ENCODE results near the gene FEZF1.

FEZF1 gene

DNA sequence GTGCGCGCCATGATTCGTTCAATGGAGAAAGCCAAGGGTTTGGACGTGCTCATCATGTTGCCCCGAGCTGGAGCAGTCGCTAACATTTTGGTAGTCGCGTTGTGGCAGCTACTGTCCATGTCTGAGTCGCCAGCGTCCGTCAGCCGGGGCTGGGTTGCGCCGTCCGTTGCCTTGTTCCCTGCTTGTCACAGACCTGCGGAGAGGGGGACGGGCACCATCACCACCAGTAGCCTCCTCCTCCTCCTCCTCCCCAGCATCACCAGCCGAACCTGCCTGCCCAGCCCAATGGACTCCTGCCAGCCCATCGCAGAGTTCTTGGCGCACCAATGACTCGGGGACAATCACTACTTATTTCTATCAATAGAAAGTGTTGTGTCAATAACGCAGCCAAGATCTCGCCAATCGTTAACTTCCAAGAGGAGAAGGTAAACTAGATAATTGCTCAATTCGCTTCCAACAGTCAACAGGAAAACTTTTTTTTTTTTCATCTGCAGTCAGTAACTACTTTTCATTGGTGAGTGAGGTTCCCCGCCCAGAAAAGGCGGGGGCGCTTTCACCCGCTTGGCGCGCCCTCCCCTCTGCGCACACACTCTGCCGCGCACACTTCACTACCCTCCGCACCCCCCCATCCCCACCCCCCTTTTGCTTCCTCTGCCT lies at the start of gene FEZF1:
FEZF1 (minus strand) TSS at position 432 of the 657 bp plus-strand sequence; CDS start at position 119, 313 bp downstream.
- no peaks in the 10 kb centered on the region for H3K36me3 ChIP-seq (ENCODE audit: control insufficient read depth, low read depth, low read length)
- H3K27me3 ChIP-seq (ENCODE audit: control insufficient read depth, insufficient read depth, low read length) = peaks cover 100% of the 10 kb centered on the region
- H3K27ac ChIP-seq (ENCODE audit: low read length) = no peak within 1 kb of the TSS
- peak within 1 kb of the TSS; percentile 9 for H3K9ac ChIP-seq (ENCODE audit: low read length)
- H3K4me3 ChIP-seq (ENCODE audit: low read length) = peak within 1 kb of the TSS; percentile 76
- peaks cover 40% of the 10 kb centered on the region for H3K4me1 ChIP-seq (ENCODE audit: control insufficient read depth, low read depth, low read length)
- H3K9me3 ChIP-seq (ENCODE audit: control insufficient read depth, low read depth, low read length) = no peaks in the 10 kb centered on the region

DNA sequence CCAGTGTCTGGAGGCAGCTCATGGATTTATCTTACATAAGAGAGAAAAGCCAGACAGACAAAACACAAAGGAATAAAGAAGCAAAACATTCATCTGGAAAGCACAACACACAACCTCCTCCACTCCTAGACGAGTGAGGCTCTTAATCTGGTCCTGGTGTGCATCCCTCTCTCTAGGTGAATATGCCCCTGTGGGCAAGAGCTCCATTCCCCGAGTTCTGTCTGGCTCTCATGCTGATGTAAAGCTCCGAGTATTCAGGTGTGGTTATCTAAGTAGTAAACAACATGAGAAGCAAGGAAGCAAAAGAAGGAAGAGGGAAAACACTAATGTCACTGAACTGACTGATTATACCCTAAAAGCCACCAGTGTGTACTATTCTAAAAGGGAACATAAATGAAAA lies 47.9 kb upstream of the FEZF1 start:
- Histone ChIP-seq H3K27me3 (ENCODE audit: control insufficient read depth, insufficient read depth, low read length) (no peaks in the 10 kb centered on the region), H3K9ac (ENCODE audit: low read length) (no peak overlapping the region), H3K9me3 (ENCODE audit: control insufficient read depth, low read depth, low read length) (no peaks in the 10 kb centered on the region), H3K27ac (ENCODE audit: low read length) (no peak overlapping the region), H3K4me3 (ENCODE audit: low read length) (no peak overlapping the region), H3K4me1 (ENCODE audit: control insufficient read depth, low read depth, low read length) (peaks cover 13% of the 10 kb centered on the region), H3K36me3 (ENCODE audit: control insufficient read depth, low read depth, low read length) (no peaks in the 10 kb centered on the region)

DNA sequence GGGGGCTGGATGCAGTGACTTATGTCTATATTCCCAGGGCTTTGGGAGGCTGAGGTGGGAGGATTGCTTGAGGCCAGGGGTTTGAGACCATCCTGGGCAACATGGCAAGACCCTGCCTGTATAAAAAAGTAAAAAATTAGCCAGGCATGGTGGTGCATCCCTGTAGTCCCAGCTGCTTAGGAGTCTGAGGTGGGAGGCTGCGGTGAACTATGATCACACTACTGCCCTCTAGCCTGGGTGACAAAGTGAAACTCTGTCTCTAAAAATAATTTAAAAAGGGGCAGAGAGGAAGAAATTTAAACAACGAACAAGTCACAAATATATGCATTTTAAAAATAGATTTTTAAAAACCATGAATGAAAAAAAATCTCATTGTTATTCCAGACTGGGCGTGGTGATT lies 46.2 kb upstream of the FEZF1 start:
- H3K36me3 ChIP-seq (ENCODE audit: control insufficient read depth, low read depth, low read length) = no peaks in the 10 kb centered on the region
- no peaks in the 10 kb centered on the region for H3K9me3 ChIP-seq (ENCODE audit: control insufficient read depth, low read depth, low read length)
- no peak overlapping the region for H3K27ac ChIP-seq (ENCODE audit: low read length)
- H3K27me3 ChIP-seq (ENCODE audit: control insufficient read depth, insufficient read depth, low read length) = no peaks in the 10 kb centered on the region
- no peak overlapping the region for H3K9ac ChIP-seq (ENCODE audit: low read length)
- peaks cover 13% of the 10 kb centered on the region for H3K4me1 ChIP-seq (ENCODE audit: control insufficient read depth, low read depth, low read length)
- no peak overlapping the region for H3K4me3 ChIP-seq (ENCODE audit: low read length)

DNA sequence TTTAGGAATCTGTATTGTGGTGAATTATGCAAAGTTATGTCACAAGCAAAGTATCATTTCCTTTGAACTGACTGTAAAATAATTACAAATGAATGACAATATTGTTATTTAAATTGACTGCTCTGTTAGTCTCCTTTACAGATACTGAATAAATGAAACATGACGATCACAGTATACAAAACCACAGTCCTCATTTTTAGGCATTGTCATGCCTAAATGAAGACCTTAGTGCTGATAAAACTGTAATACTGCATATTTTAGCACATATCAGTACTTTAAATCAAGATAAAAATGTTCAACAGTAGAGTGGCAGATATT lies 39.7 kb upstream of the FEZF1 start:
- H3K9me3 ChIP-seq (ENCODE audit: control insufficient read depth, low read depth, low read length) = no peaks in the 10 kb centered on the region
- no peaks in the 10 kb centered on the region for H3K36me3 ChIP-seq (ENCODE audit: control insufficient read depth, low read depth, low read length)
- no peak overlapping the region for H3K27ac ChIP-seq (ENCODE audit: low read length)
- H3K4me3 ChIP-seq (ENCODE audit: low read length) = peak overlapping the region; percentile 22
- peaks cover 20% of the 10 kb centered on the region for H3K4me1 ChIP-seq (ENCODE audit: control insufficient read depth, low read depth, low read length)
- H3K27me3 ChIP-seq (ENCODE audit: control insufficient read depth, insufficient read depth, low read length) = peaks cover 4% of the 10 kb centered on the region
- no peak overlapping the region for H3K9ac ChIP-seq (ENCODE audit: low read length)

DNA sequence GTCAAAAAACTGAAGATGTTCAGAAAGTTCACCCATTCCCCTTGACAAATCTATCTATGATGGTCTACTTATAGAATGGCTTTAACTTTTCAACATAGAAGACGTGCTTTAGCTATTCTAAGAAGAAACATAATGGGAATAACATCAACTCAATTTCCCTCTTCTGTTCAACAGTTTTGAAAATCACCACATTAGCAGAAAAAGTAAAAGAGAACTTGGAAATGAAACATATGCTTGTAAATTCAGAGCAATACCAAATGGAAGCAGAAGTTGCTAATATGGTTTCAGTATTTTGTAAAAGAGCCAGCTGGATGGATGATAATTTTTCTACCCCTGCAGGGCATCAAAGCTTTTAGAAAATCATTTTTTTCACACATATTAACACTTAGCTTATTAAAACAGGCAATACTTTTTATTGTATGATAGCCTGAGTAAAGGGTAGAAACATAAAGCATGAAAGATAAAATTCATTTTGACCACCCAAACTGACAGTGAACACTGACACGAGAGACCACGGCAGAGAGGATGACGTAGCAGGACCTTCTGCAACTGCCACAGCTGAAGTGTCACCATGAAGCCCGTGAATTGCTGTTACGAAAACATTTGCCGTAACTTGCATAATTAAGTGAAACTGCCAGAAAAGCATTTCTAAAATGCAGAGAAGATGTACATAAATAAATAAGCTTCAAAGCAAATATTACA lies 39.2 kb upstream of the FEZF1 start:
- Histone ChIP-seq H3K4me1 (ENCODE audit: control insufficient read depth, low read depth, low read length) (peaks cover 20% of the 10 kb centered on the region), H3K9ac (ENCODE audit: low read length) (no peak overlapping the region), H3K9me3 (ENCODE audit: control insufficient read depth, low read depth, low read length) (no peaks in the 10 kb centered on the region), H3K27me3 (ENCODE audit: control insufficient read depth, insufficient read depth, low read length) (peaks cover 4% of the 10 kb centered on the region), H3K4me3 (ENCODE audit: low read length) (no peak overlapping the region), H3K27ac (ENCODE audit: low read length) (no peak overlapping the region), H3K36me3 (ENCODE audit: control insufficient read depth, low read depth, low read length) (no peaks in the 10 kb centered on the region)

DNA sequence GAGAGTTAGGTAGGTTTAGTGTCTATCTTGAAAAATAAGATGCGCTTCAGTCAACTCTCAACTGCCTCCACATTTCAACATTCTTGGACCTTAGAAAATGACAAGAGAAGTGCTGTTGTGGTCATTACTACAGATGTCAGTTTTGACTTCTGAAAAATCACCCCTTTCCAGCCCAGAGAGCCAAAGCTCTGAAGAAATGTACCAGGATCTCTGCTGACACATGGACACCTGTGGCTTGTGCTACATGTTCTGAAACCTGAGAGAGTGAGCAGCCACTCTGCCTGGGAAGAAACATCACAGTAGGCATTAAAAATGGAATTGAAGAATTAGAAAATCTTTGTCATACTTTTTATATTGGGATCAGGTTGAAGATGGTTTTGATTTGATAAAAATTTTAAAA lies 35.9 kb upstream of the FEZF1 start:
- H3K9me3 ChIP-seq (ENCODE audit: control insufficient read depth, low read depth, low read length) = no peaks in the 10 kb centered on the region
- H3K4me3 ChIP-seq (ENCODE audit: low read length) = no peak overlapping the region
- H3K36me3 ChIP-seq (ENCODE audit: control insufficient read depth, low read depth, low read length) = no peaks in the 10 kb centered on the region
- peaks cover 39% of the 10 kb centered on the region for H3K4me1 ChIP-seq (ENCODE audit: control insufficient read depth, low read depth, low read length)
- H3K27ac ChIP-seq (ENCODE audit: low read length) = no peak overlapping the region
- peaks cover 4% of the 10 kb centered on the region for H3K27me3 ChIP-seq (ENCODE audit: control insufficient read depth, insufficient read depth, low read length)
- H3K9ac ChIP-seq (ENCODE audit: low read length) = no peak overlapping the region

DNA sequence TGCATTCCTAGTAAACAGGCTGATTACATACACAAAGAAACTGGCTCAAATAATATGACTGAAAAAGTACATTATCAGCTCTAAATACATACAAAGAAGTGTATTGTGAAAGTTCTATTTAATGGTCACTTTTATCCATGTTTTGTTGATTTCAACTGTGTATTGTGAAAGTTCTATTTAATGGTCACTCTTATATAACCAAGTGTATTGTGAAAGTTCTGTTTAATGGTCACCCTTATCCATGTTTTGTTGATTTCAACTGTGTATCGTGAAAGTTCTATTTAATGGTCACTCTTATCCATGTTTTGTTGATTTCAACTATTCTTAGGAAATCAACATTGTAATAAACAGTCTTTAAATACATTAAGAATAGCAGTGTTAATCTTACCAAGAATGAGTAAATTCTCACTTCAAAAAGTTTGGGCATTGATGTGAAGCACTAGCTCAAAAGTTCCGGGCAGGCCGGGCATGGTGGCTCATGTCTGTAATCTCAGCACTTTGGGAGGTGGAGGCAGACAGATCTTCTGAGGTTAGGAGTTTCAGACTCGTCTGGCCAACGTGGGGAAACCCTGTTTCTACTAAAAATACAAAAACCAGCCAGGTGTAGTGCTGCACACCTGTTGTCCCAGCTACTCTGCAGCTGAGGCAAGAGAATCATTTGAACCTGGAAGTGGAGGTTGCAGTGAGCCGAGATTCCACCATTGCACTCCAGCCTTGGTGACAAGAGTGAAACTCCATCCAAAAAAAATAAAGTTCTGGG lies 34.8 kb upstream of the FEZF1 start:
- H3K4me1 ChIP-seq (ENCODE audit: control insufficient read depth, low read depth, low read length) = peaks cover 28% of the 10 kb centered on the region
- H3K9ac ChIP-seq (ENCODE audit: low read length) = no peak overlapping the region
- no peaks in the 10 kb centered on the region for H3K36me3 ChIP-seq (ENCODE audit: control insufficient read depth, low read depth, low read length)

DNA sequence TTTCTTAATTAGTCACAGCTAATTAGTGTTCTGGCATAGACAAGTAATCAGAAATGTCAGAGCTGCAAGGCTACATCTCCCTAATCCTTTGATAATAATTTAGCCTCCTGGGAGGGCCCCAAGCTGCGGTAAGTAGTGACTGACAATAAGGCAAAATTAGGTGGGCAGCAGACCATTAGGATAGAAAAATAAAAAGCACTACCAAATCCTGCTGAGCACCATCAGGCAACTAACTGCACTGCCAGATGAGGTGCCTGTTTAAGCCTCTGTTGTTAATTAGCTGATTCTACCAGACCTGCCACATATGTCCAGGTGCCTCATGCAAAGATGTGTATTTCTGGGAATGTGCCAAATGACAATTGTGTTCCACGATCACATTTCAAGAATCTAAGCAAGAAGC lies 32.5 kb upstream of the FEZF1 start:
- no peak overlapping the region for H3K9ac ChIP-seq (ENCODE audit: low read length)
- no peaks in the 10 kb centered on the region for H3K27me3 ChIP-seq (ENCODE audit: control insufficient read depth, insufficient read depth, low read length)
- no peak overlapping the region for H3K27ac ChIP-seq (ENCODE audit: low read length)
- peaks cover 20% of the 10 kb centered on the region for H3K4me1 ChIP-seq (ENCODE audit: control insufficient read depth, low read depth, low read length)
- no peaks in the 10 kb centered on the region for H3K36me3 ChIP-seq (ENCODE audit: control insufficient read depth, low read depth, low read length)
- no peak overlapping the region for H3K4me3 ChIP-seq (ENCODE audit: low read length)
- no peaks in the 10 kb centered on the region for H3K9me3 ChIP-seq (ENCODE audit: control insufficient read depth, low read depth, low read length)

More for the DNA sequence above, 34.8 kb upstream of the FEZF1 start:
- H3K9me3 ChIP-seq (ENCODE audit: control insufficient read depth, low read depth, low read length) = no peaks in the 10 kb centered on the region
- no peak overlapping the region for H3K27ac ChIP-seq (ENCODE audit: low read length)
- H3K27me3 ChIP-seq (ENCODE audit: control insufficient read depth, insufficient read depth, low read length) = peaks cover 4% of the 10 kb centered on the region
- H3K4me3 ChIP-seq (ENCODE audit: low read length) = no peak overlapping the region

DNA sequence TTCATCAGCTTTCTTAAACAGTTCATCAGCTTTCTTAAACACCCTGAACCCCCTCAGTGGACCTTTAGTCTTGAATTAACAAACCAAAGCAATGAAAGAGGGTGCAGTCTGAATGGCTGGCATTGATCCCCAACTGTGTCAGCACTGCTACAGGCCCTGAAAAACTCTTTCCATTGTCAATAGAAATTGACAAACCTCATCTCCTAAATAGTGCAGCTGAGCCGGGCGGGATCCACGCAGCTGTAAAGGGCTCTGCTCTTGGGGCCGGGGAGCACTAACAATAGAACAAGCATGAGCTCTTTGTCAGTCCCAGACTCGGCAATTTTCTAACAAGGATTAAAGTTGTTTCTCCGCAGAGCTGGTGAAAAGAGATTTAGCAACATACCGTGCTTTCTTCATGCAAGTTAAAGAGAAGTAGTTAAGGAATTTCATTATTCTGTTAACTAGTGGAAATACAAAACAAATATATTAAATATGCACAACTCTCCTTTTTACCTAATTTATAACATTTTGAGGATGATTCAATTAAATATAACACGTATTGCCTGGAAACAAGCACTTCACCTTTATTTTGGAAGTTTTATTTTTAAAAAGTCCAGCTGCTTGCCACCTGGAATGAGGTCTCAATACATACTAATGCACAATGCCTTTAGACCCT lies 24.7 kb upstream of the FEZF1 start:
- Histone ChIP-seq H3K9ac (ENCODE audit: low read length) (no peak overlapping the region), H3K4me1 (ENCODE audit: control insufficient read depth, low read depth, low read length) (peaks cover 52% of the 10 kb centered on the region), H3K27me3 (ENCODE audit: control insufficient read depth, insufficient read depth, low read length) (no peaks in the 10 kb centered on the region), H3K27ac (ENCODE audit: low read length) (peak overlapping the region; percentile 30), H3K9me3 (ENCODE audit: control insufficient read depth, low read depth, low read length) (no peaks in the 10 kb centered on the region), H3K4me3 (ENCODE audit: low read length) (peak overlapping the region; percentile 18), H3K36me3 (ENCODE audit: control insufficient read depth, low read depth, low read length) (no peaks in the 10 kb centered on the region)

DNA sequence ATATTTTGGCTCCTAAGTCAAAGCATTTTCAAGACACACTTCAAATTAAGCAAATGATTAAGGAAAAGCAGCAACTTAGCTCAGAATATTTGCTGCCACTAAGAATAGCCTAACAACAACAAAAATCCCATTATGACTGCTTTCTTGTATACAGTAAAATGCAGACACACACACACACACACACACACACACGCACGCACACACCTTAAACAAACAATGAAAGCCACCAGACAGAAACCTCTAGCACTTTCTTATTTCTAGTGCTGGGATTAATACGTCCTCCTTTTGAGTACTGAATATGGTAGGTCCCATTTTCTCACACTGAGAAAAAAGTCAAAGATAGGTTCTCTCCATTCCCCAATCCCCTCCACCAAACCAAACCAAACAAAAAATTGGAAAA lies 23.4 kb upstream of the FEZF1 start:
- no peaks in the 10 kb centered on the region for H3K36me3 ChIP-seq (ENCODE audit: control insufficient read depth, low read depth, low read length)
- no peak overlapping the region for H3K9ac ChIP-seq (ENCODE audit: low read length)
- no peaks in the 10 kb centered on the region for H3K27me3 ChIP-seq (ENCODE audit: control insufficient read depth, insufficient read depth, low read length)
- H3K9me3 ChIP-seq (ENCODE audit: control insufficient read depth, low read depth, low read length) = no peaks in the 10 kb centered on the region
- no peak overlapping the region for H3K27ac ChIP-seq (ENCODE audit: low read length)
- peak overlapping the region; percentile 4 for H3K4me3 ChIP-seq (ENCODE audit: low read length)
- peaks cover 52% of the 10 kb centered on the region for H3K4me1 ChIP-seq (ENCODE audit: control insufficient read depth, low read depth, low read length)

All from iPS-18a (cell line).